ENCODE measurements around the gene KCNA10.

KCNA10 gene

GRCh38 chr1:110554871-110555801, 36.2 kb upstream of the KCNA10 start (continued):
- peak; percentile 62 for TF ChIP-seq PATZ1 (tag by site-specific recombination; IDR thresholded peaks at IDR 0.05)
- TF ChIP-seq TCF7L2 (IDR thresholded peaks at IDR 0.05; ENCODE audit: borderline replicate concordance, low read depth, low read length), result no peak
- no peak for TF ChIP-seq ZBTB7A (tag by site-specific recombination; IDR thresholded peaks at IDR 0.05; ENCODE audit: low read depth)
- TF ChIP-seq CTCF (tag by site-specific recombination; IDR thresholded peaks at IDR 0.05), result peak; percentile 69
- TF ChIP-seq ZNF335 (tag by site-specific recombination; conservative IDR thresholded peaks at IDR 0.05), result peak; percentile 93

GRCh38 chr1:110551278-110551809, 32.4 kb upstream of the KCNA10 start:
- CTCF ChIA-PET, result interaction anchor here (0.6 to 0.7 kb wide), 2 partner anchors 27 to 264 kb away, joined by 3 read pairs; no protein-coding TSS in a partner anchor
- Histone ChIP-seq H3K9me3 (ENCODE audit: control insufficient read depth, insufficient read depth, low read depth, low read length) (no peaks in the 10 kb centered on the region), H3K4me1 (ENCODE audit: control insufficient read depth, insufficient read depth, low read length) (no peaks in the 10 kb centered on the region), H3K4me3 (ENCODE audit: low read depth, low read length) (no peak overlapping the region), H3K36me3 (ENCODE audit: control insufficient read depth in 2 of 2, insufficient read depth in 1 of 2, low read length in 2 of 2) (no peaks in the 10 kb centered on the region), H3K27ac (ENCODE audit: extremely low read depth, low read depth, low read length) (no peak overlapping the region)
- peak; percentile 74 for TF ChIP-seq PRDM1 (tag by site-specific recombination; IDR thresholded peaks at IDR 0.05)
- TF ChIP-seq FEZF1 (tag by site-specific recombination; IDR thresholded peaks at IDR 0.05), result no peak
- no peak for TF ChIP-seq ZNF629 (tag by site-specific recombination; IDR thresholded peaks at IDR 0.05)
- POLR2A ChIA-PET, result no interaction called here

- no peak for TF ChIP-seq ZBTB8A (tag by site-specific recombination; IDR thresholded peaks at IDR 0.05)
- no peak for TF ChIP-seq ZNF621 (tag by site-specific recombination; IDR thresholded peaks at IDR 0.05)
- TF ChIP-seq ZNF23 (tag by site-specific recombination; IDR thresholded peaks at IDR 0.05; ENCODE audit: borderline replicate concordance), result no peak
- TF ChIP-seq ZNF596 (tag by site-specific recombination; IDR thresholded peaks at IDR 0.05), result no peak
- no peak for TF ChIP-seq KLF16 (tag by site-specific recombination; IDR thresholded peaks at IDR 0.05)
- TF ChIP-seq ZSCAN4 (tag by site-specific recombination; IDR thresholded peaks at IDR 0.05), result no peak
- no peak for TF ChIP-seq ZNF335 (tag by site-specific recombination; conservative IDR thresholded peaks at IDR 0.05)
- no peak for TF ChIP-seq MZF1 (tag by site-specific recombination; IDR thresholded peaks at IDR 0.05; ENCODE audit: borderline replicate concordance)
- no peak for TF ChIP-seq HIC1 (tag by site-specific recombination; IDR thresholded peaks at IDR 0.05)
- TF ChIP-seq ZNF777 (tag by site-specific recombination; IDR thresholded peaks at IDR 0.05; ENCODE audit: borderline replicate concordance), result no peak
- TF ChIP-seq OSR2 (tag by site-specific recombination; IDR thresholded peaks at IDR 0.05), result no peak
- no peak for TF ChIP-seq ZNF394 (tag by site-specific recombination; IDR thresholded peaks at IDR 0.05; ENCODE audit: borderline replicate concordance)
- no peak overlapping the region for H3K4me3 ChIP-seq (ENCODE audit: low read depth, low read length)
- H3K4me1 ChIP-seq (ENCODE audit: control insufficient read depth, insufficient read depth, low read length), result no peaks in the 10 kb centered on the region
- no peaks in the 10 kb centered on the region for H3K9me3 ChIP-seq (ENCODE audit: control insufficient read depth, insufficient read depth, low read depth, low read length)
- ChIA-PET POLR2A (no interaction called here), CTCF (interaction anchor here (0.6 to 1.2 kb wide), 3 partner anchors 9 to 45 kb away, joined by 3 read pairs; no protein-coding TSS in a partner anchor)
- no peak overlapping the region for H3K27ac ChIP-seq (ENCODE audit: extremely low read depth, low read depth, low read length)
- H3K36me3 ChIP-seq (ENCODE audit: control insufficient read depth in 2 of 2, insufficient read depth in 1 of 2, low read length in 2 of 2), result no peaks in the 10 kb centered on the region
Measured at GRCh38 chr1:110549831-110550230, 30.9 kb upstream of the KCNA10 start.
